ENCODE measurements around the gene PSMB8.

GRCh38 chr6:32847004-32847403 is 3.2 kb upstream of the PSMB8 start:
- TF ChIP-seq, protein P1, sequence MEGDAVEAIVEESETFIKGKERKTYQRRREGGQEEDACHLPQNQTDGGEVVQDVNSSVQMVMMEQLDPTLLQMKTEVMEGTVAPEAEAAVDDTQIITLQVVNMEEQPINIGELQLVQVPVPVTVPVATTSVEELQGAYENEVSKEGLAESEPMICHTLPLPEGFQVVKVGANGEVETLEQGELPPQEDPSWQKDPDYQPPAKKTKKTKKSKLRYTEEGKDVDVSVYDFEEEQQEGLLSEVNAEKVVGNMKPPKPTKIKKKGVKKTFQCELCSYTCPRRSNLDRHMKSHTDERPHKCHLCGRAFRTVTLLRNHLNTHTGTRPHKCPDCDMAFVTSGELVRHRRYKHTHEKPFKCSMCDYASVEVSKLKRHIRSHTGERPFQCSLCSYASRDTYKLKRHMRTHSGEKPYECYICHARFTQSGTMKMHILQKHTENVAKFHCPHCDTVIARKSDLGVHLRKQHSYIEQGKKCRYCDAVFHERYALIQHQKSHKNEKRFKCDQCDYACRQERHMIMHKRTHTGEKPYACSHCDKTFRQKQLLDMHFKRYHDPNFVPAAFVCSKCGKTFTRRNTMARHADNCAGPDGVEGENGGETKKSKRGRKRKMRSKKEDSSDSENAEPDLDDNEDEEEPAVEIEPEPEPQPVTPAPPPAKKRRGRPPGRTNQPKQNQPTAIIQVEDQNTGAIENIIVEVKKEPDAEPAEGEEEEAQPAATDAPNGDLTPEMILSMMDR (IDR thresholded peaks at IDR 0.05), result no peak
- no peak for TF ChIP-seq POLR2A (IDR thresholded peaks at IDR 0.05)

All from testis (tissue), 2 donors.